Fibroblast of lung (primary cell): ENCODE results near the gene TMEM208. TPM values are rescaled to one million over a fixed set of nuclear protein-coding genes. Genes with fewer than 3 reads are reported as not detected.

Source experiments
- DNase-seq, 2 donors: peaks; one replicate each; pipeline versions ENCODE4 v3.0.0 to v3.0.0-alpha.2; 2010; ENCODE audit warnings: low read depth in 2 of 2
- H2AFZ ChIP-seq: 2 replicates; pipeline ENCODE4 v1.5.1; 2012; ENCODE audit warnings: low read length, control low read depth, inconsistent platforms
- H3K27ac ChIP-seq: 2 replicates; pipeline ENCODE4 v1.5.1; 2011; ENCODE audit warnings: low read length, control low read depth; ENCODE audit not compliant: insufficient read depth
- H3K27me3 ChIP-seq: 2 replicates; pipeline ENCODE4 v1.5.1; 2011; ENCODE audit warnings: mild to moderate bottlenecking, low read length; ENCODE audit not compliant: control insufficient read depth, insufficient read depth
- H3K36me3 ChIP-seq: 2 replicates; pipeline ENCODE4 v1.5.1; 2011; ENCODE audit warnings: low read length; ENCODE audit not compliant: control insufficient read depth, insufficient read depth
- H3K4me1 ChIP-seq: 2 replicates; pipeline ENCODE4 v1.5.1; 2011; ENCODE audit warnings: low read length; ENCODE audit not compliant: control insufficient read depth, insufficient read depth; ENCODE audit errors: extremely low read depth
- H3K4me2 ChIP-seq: 2 replicates; pipeline ENCODE4 v1.5.1; 2011; ENCODE audit warnings: low read length, control low read depth; ENCODE audit not compliant: insufficient read depth; ENCODE audit errors: extremely low read depth
- H3K4me3 ChIP-seq, 4 experiments: fragments of 200-600 bp in 1 of 4; sonication (generic) in 1 of 4; replicated peaks in 1 of 4; 2 replicates each; pipeline ENCODE4 v1.5.1; 2011 to 2016; ENCODE audit warnings: low read length in 4 of 4, low read depth in 3 of 4, mild to moderate bottlenecking in 3 of 4, control low read depth in 2 of 4, inconsistent platforms in 1 of 4, mixed read lengths in 1 of 4; ENCODE audit not compliant: insufficient read depth in 1 of 4; ENCODE audit errors: control extremely low read depth in 1 of 4
- H3K79me2 ChIP-seq: 2 replicates; pipeline ENCODE4 v1.5.1; 2012; ENCODE audit warnings: mild to moderate bottlenecking, low read length, inconsistent platforms; ENCODE audit not compliant: control insufficient read depth, insufficient read depth
- H3K9ac ChIP-seq: 2 replicates; pipeline ENCODE4 v1.5.1; 2011; ENCODE audit warnings: mild to moderate bottlenecking, low read length, control low read depth; ENCODE audit not compliant: insufficient read depth
- H3K9me3 ChIP-seq: 2 replicates; pipeline ENCODE4 v1.5.1; 2012; ENCODE audit warnings: low read depth, low read length; ENCODE audit not compliant: control insufficient read depth, insufficient read depth
- H4K20me1 ChIP-seq: 2 replicates; pipeline ENCODE4 v1.5.1; 2011; ENCODE audit warnings: low read length; ENCODE audit not compliant: control insufficient read depth, insufficient read depth; ENCODE audit errors: extremely low read depth
- CTCF ChIP-seq, 2 donors: IDR thresholded peaks in 1 of 2; conservative IDR thresholded peaks in 1 of 2; 1 replicate in 1 of 2; 2 replicates in 1 of 2; pipeline ENCODE4 v1.5.1; 2011 to 2012; ENCODE audit warnings: low read length in 2 of 2, control low read depth in 1 of 2, inconsistent platforms in 1 of 2, low read depth in 1 of 2, mild to moderate bottlenecking in 1 of 2
- EZH2 ChIP-seq: IDR thresholded peaks from 2 replicates; pipeline ENCODE4 v1.5.1; 2012; ENCODE audit warnings: low read length, control low read depth, mild to moderate bottlenecking; ENCODE audit errors: missing control alignments
- polyA plus RNA-seq, 2 donors: library from polyadenylated mRNA; depleted of rRNA in 1 of 2; stranded (reverse) in 1 of 2; unstranded in 1 of 2; fragments of >200 nt; gene quantifications; 2 replicates each; pipeline ENCODE4 v1.2.1, GENCODE V29; 2011 to 2012; ENCODE audit warnings: missing spikeins in 1 of 2
- total RNA-seq: library from RNA; depleted of rRNA; stranded (reverse); fragments of >200 nt; gene quantifications from 2 replicates; pipeline ENCODE4 v1.2.1, GENCODE V29; 2014

The TMEM208 gene
- total and polyA plus RNA-seq, 2 donors (not counting 1 experiment from before 2014, with no cell fraction given) = 26.3 to 43.2 TPM

- peak; percentile 56 to 69 for DNase-seq
- Histone ChIP-seq H3K4me2 (no peak overlapping the region), H3K9me3 (no peaks in the 10 kb centered on the region), H2AFZ (no peak overlapping the region), H4K20me1 (no peaks in the 10 kb centered on the region), H3K4me3 (no peak overlapping the region), H3K4me1 (no peaks in the 10 kb centered on the region), H3K9ac (no peak overlapping the region), H3K79me2 (no peaks in the 10 kb centered on the region), H3K27me3 (no peaks in the 10 kb centered on the region), H3K27ac (no peak overlapping the region), H3K36me3 (peaks cover 2% of the 10 kb centered on the region)
- peak; percentile 62 to 68 for TF ChIP-seq CTCF (conservative IDR thresholded peaks at IDR 0.05 in 1 of 2, IDR thresholded peaks at IDR 0.05 in 1 of 2; ENCODE audit: low read depth in 1 of 2, low read length in 2 of 2)
- no peak for TF ChIP-seq EZH2
Observed at GRCh38 chr16:67260426-67261063, 33.6 kb downstream of the TMEM208 start.

- Histone ChIP-seq H3K27me3 (no peaks in the 10 kb centered on the region), H3K27ac (no peak overlapping the region), H3K4me1 (peaks cover 4% of the 10 kb centered on the region), H3K9me3 (no peaks in the 10 kb centered on the region), H3K9ac (no peak overlapping the region), H3K79me2 (no peaks in the 10 kb centered on the region), H2AFZ (no peak overlapping the region), H4K20me1 (no peaks in the 10 kb centered on the region), H3K4me2 (no peak overlapping the region), H3K36me3 (peaks cover 2% of the 10 kb centered on the region), H3K4me3 (no peak overlapping the region)
- DNase-seq = no peak
- no peak for TF ChIP-seq CTCF (conservative IDR thresholded peaks at IDR 0.05 in 1 of 2, IDR thresholded peaks at IDR 0.05 in 1 of 2; ENCODE audit: low read depth in 1 of 2, low read length in 2 of 2)
- no peak for TF ChIP-seq EZH2
Observed at GRCh38 chr16:67263201-67263600, 36.3 kb downstream of the TMEM208 start.

- H3K36me3 ChIP-seq = peaks cover 2% of the 10 kb centered on the region
- DNase-seq = no peak
- no peak overlapping the region for H3K27ac ChIP-seq
- TF ChIP-seq CTCF (conservative IDR thresholded peaks at IDR 0.05 in 1 of 2, IDR thresholded peaks at IDR 0.05 in 1 of 2; ENCODE audit: low read depth in 1 of 2, low read length in 2 of 2) (peak in 1 of 2 donors; percentile 17), EZH2 (no peak)
- no peak overlapping the region for H3K9ac ChIP-seq
- no peak overlapping the region for H2AFZ ChIP-seq
- no peaks in the 10 kb centered on the region for H3K9me3 ChIP-seq
- no peaks in the 10 kb centered on the region for H4K20me1 ChIP-seq
- H3K79me2 ChIP-seq = no peaks in the 10 kb centered on the region
- H3K27me3 ChIP-seq = no peaks in the 10 kb centered on the region
- peaks cover 12% of the 10 kb centered on the region for H3K4me1 ChIP-seq
- no peak overlapping the region for H3K4me2 ChIP-seq
- no peak overlapping the region for H3K4me3 ChIP-seq
Observed at GRCh38 chr16:67264277-67264676, 37.3 kb downstream of the TMEM208 start.
